ENCODE measurements around the gene KLHDC9. TPM values are rescaled to one million over a fixed set of nuclear protein-coding genes. Genes with fewer than 3 reads are reported as not detected.

Gene KLHDC9
- total and polyA plus RNA-seq, 9 donors, result 5.5 to 23.3 (median 7.3) TPM

DNA sequence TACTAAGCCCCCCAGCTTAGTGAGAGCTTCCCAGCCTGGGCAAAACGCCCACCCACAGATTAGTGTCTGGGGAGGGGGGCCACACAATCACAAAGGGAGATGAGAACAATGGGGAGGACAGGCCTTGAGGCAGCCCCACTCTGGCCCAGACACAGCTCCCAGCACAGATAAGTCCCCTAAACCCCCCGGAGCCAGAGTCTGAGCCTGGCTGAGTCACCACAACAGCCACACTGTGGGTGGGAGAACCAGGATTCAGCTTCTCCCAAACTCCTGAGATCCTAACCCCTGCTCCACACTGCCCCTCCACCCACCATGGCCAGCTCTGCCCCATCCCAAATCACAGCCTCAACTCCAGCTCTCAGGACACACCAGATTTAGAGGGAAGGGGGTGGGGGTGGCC lies 13.0 kb upstream of the KLHDC9 start:
- WGBS, 3 donors, result 37 to 45% (median 44%) methylated on average over 2 of the region's 2 CpGs
- TF ChIP-seq, protein P1, sequence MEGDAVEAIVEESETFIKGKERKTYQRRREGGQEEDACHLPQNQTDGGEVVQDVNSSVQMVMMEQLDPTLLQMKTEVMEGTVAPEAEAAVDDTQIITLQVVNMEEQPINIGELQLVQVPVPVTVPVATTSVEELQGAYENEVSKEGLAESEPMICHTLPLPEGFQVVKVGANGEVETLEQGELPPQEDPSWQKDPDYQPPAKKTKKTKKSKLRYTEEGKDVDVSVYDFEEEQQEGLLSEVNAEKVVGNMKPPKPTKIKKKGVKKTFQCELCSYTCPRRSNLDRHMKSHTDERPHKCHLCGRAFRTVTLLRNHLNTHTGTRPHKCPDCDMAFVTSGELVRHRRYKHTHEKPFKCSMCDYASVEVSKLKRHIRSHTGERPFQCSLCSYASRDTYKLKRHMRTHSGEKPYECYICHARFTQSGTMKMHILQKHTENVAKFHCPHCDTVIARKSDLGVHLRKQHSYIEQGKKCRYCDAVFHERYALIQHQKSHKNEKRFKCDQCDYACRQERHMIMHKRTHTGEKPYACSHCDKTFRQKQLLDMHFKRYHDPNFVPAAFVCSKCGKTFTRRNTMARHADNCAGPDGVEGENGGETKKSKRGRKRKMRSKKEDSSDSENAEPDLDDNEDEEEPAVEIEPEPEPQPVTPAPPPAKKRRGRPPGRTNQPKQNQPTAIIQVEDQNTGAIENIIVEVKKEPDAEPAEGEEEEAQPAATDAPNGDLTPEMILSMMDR (IDR thresholded peaks at IDR 0.05), result no peak
- no peak for TF ChIP-seq POLR2A (IDR thresholded peaks at IDR 0.05)
- TF ChIP-seq EP300 (IDR thresholded peaks at IDR 0.05), result no peak
- Histone ChIP-seq H3K4me3 (no peak overlapping the region), H3K27ac (no peak overlapping the region), H3K4me1 (ENCODE audit: insufficient read depth) (no peaks in the 10 kb centered on the region), H3K9me3 (no peaks in the 10 kb centered on the region), H3K36me3 (no peaks in the 10 kb centered on the region), H3K27me3 (no peaks in the 10 kb centered on the region)
- intact Hi-C loops (cut with DNase I), result no loop called here
- DNase-seq, result no peak

DNA sequence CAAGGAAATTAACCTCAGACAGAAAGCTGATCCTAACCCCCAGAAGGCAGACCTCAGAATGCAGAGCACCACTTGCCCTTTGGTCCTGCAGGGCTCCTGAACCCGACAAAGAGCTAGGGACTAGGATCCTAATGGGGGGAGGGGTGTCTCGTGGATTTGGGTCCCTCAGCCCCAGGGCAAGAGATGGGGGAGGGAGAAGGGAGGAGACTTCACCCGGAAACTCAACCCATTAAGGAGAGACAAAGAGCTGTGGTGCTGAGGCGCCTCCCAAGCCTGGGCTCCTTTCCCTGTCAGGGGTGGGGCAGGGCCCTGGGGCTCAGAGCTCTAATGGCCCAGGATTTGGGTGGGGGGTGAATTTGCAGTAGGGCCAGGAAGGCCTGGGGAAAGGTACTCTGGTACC lies 11.7 kb upstream of the KLHDC9 start:
- H3K36me3 ChIP-seq, result no peaks in the 10 kb centered on the region
- TF ChIP-seq POLR2A (IDR thresholded peaks at IDR 0.05), result no peak
- TF ChIP-seq, protein P1 (IDR thresholded peaks at IDR 0.05), result no peak
- no peak for TF ChIP-seq EP300 (IDR thresholded peaks at IDR 0.05)
- H3K4me3 ChIP-seq, result no peak overlapping the region
- no peaks in the 10 kb centered on the region for H3K4me1 ChIP-seq (ENCODE audit: insufficient read depth)
- 63 to 70% (median 66%) methylated on average over 4 of the region's 4 CpGs for WGBS, 3 donors
- H3K9me3 ChIP-seq, result no peaks in the 10 kb centered on the region
- intact Hi-C loops (cut with DNase I), result no loop called here
- DNase-seq, result no peak
- no peaks in the 10 kb centered on the region for H3K27me3 ChIP-seq
- no peak overlapping the region for H3K27ac ChIP-seq

DNA sequence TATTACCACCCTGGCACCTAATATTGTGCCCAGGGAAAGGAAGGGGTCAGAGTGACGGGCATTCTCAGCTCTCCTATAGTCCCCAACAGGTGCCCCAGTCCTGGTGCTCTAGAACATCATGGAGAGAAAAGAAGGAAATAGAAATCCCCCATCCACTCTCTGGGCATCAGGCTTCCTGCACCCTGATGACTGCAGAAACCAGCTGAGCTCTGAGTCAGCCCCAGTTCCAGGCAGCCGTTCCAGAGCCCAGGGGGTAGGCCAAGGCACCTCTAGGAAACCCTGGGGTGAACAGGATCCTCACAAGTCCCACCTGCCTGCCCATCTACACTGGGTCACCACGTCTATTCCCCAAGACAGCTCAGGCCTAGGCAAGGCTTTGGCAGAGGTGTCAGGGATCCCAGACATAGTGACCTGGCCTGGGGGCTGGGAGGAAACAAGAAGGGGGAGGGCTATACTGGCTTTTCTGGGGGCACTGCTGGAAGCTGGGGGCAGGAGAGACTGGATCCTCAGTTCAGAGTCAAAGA lies 9.5 kb upstream of the KLHDC9 start:
- intact Hi-C loops (cut with DNase I), result no loop called here
- H3K27ac ChIP-seq, result no peak overlapping the region
- no peak overlapping the region for H3K4me3 ChIP-seq
- no peaks in the 10 kb centered on the region for H3K36me3 ChIP-seq
- TF ChIP-seq EP300 (IDR thresholded peaks at IDR 0.05) (no peak), POLR2A (IDR thresholded peaks at IDR 0.05) (no peak)
- TF ChIP-seq, protein P1 (IDR thresholded peaks at IDR 0.05), result no peak
- H3K9me3 ChIP-seq, result no peaks in the 10 kb centered on the region
- 68 to 81% (median 79%) methylated on average over 3 of the region's 3 CpGs for whole genome bisulfite sequencing, 3 donors
- H3K27me3 ChIP-seq, result no peaks in the 10 kb centered on the region
- DNase-seq, result no peak
- no peaks in the 10 kb centered on the region for H3K4me1 ChIP-seq (ENCODE audit: insufficient read depth)

DNA sequence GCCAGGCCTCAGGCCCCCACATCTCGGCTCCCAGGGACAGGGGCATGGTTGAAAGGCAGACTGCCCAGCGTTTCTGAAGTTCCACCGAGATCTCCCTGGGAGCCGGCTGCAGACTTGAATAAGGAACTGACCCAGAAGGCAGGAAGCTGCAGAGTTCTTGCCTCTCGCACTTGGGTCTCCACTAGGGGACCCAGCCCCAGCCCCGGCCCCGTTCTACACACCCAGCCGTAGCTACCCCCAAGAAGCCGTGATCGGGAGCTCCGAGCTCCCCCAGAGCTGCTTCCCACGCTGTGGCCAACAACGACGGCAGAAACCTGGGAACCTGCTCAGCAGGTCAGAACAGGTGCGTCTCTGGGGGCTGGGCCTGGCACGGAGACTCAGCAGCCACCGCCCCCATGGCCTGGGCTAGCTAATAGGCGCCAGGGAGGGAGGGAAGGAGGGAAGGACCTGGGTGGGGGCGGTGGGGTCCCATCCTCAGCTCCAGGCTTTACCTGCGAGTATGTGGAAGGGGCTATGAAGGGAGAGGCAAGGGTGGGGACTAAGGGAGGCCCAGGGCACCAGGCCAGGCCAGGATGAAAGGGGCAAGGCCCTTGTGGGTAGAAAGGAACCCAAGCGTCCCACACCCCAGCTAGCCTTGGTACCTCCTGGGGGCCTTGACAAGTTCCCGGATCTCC lies 8.8 kb upstream of the KLHDC9 start, which contains the start of gene NECTIN4:
TSS of gene NECTIN4 (minus strand) at position 308 of the 674 bp plus-strand sequence. CDS start at position 46, 262 bp downstream.
- H3K4me3 ChIP-seq, result no peak within 1 kb of the TSS
- TF ChIP-seq, protein P1 (IDR thresholded peaks at IDR 0.05), result no peak
- TF ChIP-seq EP300 (IDR thresholded peaks at IDR 0.05) (no peak), POLR2A (IDR thresholded peaks at IDR 0.05) (no peak)
- H3K4me1 ChIP-seq (ENCODE audit: insufficient read depth), result no peaks in the 10 kb centered on the region
- intact Hi-C loops (cut with DNase I), result no loop called here
- WGBS, 3 donors, result 57 to 66% (median 64%) methylated on average over 21 to 22 of the region's 22 CpGs
- no peak for DNase-seq
- no peaks in the 10 kb centered on the region for H3K9me3 ChIP-seq
- no peaks in the 10 kb centered on the region for H3K27me3 ChIP-seq
- H3K36me3 ChIP-seq, result no peaks in the 10 kb centered on the region
- no peak within 1 kb of the TSS for H3K27ac ChIP-seq

Measured in ovary (tissue), 9 donors.